Mucosa of stomach (tissue), 1 donor: ENCODE data around the gene KRT31.
"Not testable (repeated sequence)": the region's sequence is repeated elsewhere in the genome, so short reads cannot be mapped to it uniquely, and the experiment has no call there.

ENCODE experiments used
- H3K27me3 ChIP-seq: one replicate; pipeline ENCODE4 v1.7.0; 2013; ENCODE audit warnings: mild to moderate bottlenecking, low read length; ENCODE audit not compliant: control insufficient read depth, insufficient read depth
- H3K36me3 ChIP-seq: one replicate; pipeline ENCODE4 v1.7.0; 2013; ENCODE audit warnings: low read length; ENCODE audit not compliant: control insufficient read depth, insufficient read depth
- H3K4me1 ChIP-seq: one replicate; pipeline ENCODE4 v1.7.0; 2013; ENCODE audit warnings: mild to moderate bottlenecking, low read length; ENCODE audit not compliant: control insufficient read depth, insufficient read depth
- H3K4me3 ChIP-seq: one replicate; pipeline ENCODE4 v1.7.0; 2013; ENCODE audit warnings: low read length
- H3K9ac ChIP-seq: one replicate; pipeline ENCODE4 v1.7.0; 2013; ENCODE audit warnings: mild to moderate bottlenecking, low read length, moderate library complexity
- H3K9me3 ChIP-seq: one replicate; pipeline ENCODE4 v1.7.0; 2013; ENCODE audit warnings: mild to moderate bottlenecking, low read length, moderate library complexity; ENCODE audit not compliant: control insufficient read depth
- donor health status: Pancreatic carcinoma.

KRT31 gene

GRCh38 chr17:41347869-41348760 lies 49.3 kb downstream of the KRT31 start:
- Histone ChIP-seq H3K27me3 (no peaks in the 10 kb centered on the region), H3K9ac (no peak overlapping the region), H3K4me3 (no peak overlapping the region), H3K9me3 (no peaks in the 10 kb centered on the region), H3K4me1 (no peaks in the 10 kb centered on the region), H3K36me3 (no peaks in the 10 kb centered on the region)

GRCh38 chr17:41346421-41346820 lies 51.0 kb downstream of the KRT31 start:
- H3K9me3 ChIP-seq, H3K4me1 ChIP-seq, H3K36me3 ChIP-seq, H3K27me3 ChIP-seq, H3K4me3 ChIP-seq, H3K9ac ChIP-seq: not testable (repeated sequence)

GRCh38 chr17:41345992-41346391 lies 51.4 kb downstream of the KRT31 start:
- no peak overlapping the region for H3K4me3 ChIP-seq
- H3K4me1 ChIP-seq, result no peaks in the 10 kb centered on the region
- no peaks in the 10 kb centered on the region for H3K9me3 ChIP-seq
- H3K9ac ChIP-seq, result no peak overlapping the region
- H3K27me3 ChIP-seq, result no peaks in the 10 kb centered on the region
- H3K36me3 ChIP-seq, result no peaks in the 10 kb centered on the region
